ACHN (cell line): ENCODE results near the gene RBFOX2.
"Not testable (repeated sequence)": the region's sequence is repeated elsewhere in the genome, so short reads cannot be mapped to it uniquely, and the experiment has no call there.

Experiments
- DNase-seq: peaks from one replicate; pipeline ENCODE4 v3.0.0-alpha.2; 2015
- in situ Hi-C: cut with HindIII; loops from 2 replicates; pipeline ENCODE4 v1.10.0; 2017; ENCODE audit warnings: low sequenced_read_pairs, low pct_ligation_motif_present, low pct_unique_long_range_greater_than_20kb

Gene RBFOX2

GRCh38 chr22:36028646-36029405, at the start of gene RBFOX2:
Gene RBFOX2 (minus strand): TSS chr22:36028824. CDS start chr22:36028425, 399 bp downstream.
- in situ Hi-C loops = no loop called here
- DNase-seq = peak; percentile 92

- DNase-seq = no peak
- in situ Hi-C loops = no loop called here
These were observed 48.6 kb upstream of the RBFOX2 start for GRCh38 chr22:36077271-36077670.

GRCh38 chr22:36075724-36076123, 47.1 kb upstream of the RBFOX2 start:
- no peak for DNase-seq

DNA sequence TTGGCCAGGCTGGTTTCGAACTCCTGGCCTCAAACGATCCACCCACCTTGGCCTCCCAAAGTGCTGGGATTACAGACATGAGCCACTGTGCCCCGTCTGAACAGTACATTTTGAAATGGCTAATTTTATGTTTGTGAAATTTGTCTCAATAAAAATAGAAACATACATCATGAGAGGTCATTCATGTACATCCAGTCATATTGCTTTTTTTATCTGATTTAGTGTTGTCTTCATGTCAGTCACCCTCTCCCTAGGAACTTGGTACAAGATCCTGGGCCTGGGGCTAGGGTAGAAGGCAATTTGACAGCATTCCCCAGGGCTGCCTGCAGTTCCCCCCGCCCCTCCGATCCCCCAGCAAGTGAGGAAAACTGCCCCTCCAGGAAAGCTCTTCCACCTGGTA, 46.6 kb upstream of the RBFOX2 start:
- no peak for DNase-seq
- in situ Hi-C loops = no loop called here

More at GRCh38 chr22:36075724-36076123, 47.1 kb upstream of the RBFOX2 start:
- in situ Hi-C loops = no loop called here

GRCh38 chr22:36073476-36073875, 44.9 kb upstream of the RBFOX2 start:
- in situ Hi-C loops = no loop called here
- DNase-seq = no peak

GRCh38 chr22:36070645-36071044, 42.0 kb upstream of the RBFOX2 start:
- DNase-seq, in situ Hi-C loops: not testable (repeated sequence)

- in situ Hi-C loops = no loop called here
These were observed 40.7 kb upstream of the RBFOX2 start for GRCh38 chr22:36069368-36069767.

DNA sequence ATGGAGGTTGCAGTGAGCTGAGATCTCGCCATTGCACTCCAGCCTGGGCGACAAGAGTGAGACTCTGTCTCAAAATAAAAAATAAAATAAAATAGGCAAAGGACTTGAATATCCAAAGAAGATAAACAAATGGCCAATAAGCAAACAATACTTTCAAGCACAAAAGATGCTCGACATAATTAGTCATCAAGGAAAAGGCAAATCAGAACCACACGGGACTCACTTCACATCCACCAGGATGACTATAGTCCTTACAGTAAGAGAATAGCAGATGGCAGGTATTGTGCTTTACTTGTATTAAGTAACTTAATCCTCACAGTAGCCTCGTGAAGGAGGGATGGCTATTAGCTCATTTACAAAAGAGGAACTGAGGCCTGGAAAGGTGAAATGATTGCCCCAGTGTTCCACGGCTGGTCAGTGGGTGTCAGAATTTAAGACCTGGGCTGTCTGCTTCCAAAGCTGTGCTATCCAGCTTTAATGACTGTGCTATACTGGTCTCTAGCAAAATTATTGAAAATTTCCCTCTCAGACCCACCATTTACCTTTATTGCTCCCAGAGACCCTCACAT, 40.2 kb upstream of the RBFOX2 start:
- no peak for DNase-seq
- in situ Hi-C loops = no loop called here

More at GRCh38 chr22:36069368-36069767, 40.7 kb upstream of the RBFOX2 start:
- no peak for DNase-seq

- DNase-seq = no peak
- in situ Hi-C loops = no loop called here
These were observed 38.6 kb upstream of the RBFOX2 start for GRCh38 chr22:36067235-36067558.

DNA sequence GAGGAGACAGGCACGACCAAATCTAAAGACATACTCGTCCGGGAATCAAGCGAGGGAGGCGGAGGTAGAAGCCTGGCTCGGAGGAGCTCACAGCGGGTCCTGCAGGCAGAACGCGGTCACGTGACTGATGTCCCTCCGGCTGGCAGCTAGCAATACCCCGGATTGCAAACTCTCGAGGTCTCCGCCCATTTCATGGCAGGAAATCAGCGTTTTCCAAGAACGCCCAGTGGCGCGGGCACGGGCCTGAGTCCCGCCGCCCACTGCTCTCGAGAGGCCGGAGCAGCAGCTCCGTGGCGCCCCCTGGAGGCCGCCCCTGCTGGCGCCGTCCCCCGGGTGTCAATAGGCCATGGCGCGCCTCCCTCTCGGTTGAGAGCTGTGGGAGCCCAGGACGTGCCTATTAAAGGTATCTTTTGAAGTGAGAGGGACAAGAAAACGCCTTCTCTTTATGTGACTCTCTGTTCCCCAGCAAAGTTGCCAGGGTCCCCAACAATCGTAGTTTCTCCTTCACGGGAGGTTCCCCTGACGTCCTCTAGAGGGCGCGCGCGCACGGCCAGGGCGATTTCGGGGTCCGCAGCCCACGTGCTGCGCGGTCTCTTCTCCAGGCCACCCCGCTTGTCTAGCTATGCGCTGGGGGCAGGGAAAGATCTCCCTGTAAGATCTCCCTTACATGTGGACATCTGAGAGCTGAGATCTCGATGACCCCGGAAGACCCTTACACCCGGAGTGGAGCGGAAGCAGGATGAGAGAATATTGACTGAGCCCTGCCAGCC, 37.3 kb upstream of the RBFOX2 start:
- DNase-seq = peak; percentile 95
- in situ Hi-C loops = no loop called here

DNA sequence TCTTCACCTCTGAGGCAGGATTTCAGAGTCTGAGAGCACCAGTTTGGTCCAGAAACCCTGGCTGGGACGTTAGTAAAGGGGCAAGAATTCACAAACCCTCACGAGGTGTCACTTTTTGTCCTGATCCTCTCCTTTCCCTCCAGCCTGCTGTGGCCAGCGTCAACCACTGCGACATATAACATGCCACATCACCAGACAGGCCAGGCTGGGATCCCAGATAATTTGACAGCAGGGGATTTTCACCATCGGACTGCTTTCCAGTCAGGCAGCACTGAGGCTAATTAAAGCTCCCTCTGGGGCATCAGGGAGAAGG, 36.8 kb upstream of the RBFOX2 start:
- in situ Hi-C loops = no loop called here

GRCh38 chr22:36064358-36064757, 35.7 kb upstream of the RBFOX2 start:
- in situ Hi-C loops = no loop called here
- DNase-seq = no peak

More for the DNA sequence above, 36.8 kb upstream of the RBFOX2 start:
- DNase-seq = no peak

GRCh38 chr22:36056980-36057379, 28.4 kb upstream of the RBFOX2 start:
- DNase-seq = no peak
- in situ Hi-C loops = no loop called here

GRCh38 chr22:36055376-36056295, 27.0 kb upstream of the RBFOX2 start:
- in situ Hi-C loops = no loop called here
- no peak for DNase-seq

DNA sequence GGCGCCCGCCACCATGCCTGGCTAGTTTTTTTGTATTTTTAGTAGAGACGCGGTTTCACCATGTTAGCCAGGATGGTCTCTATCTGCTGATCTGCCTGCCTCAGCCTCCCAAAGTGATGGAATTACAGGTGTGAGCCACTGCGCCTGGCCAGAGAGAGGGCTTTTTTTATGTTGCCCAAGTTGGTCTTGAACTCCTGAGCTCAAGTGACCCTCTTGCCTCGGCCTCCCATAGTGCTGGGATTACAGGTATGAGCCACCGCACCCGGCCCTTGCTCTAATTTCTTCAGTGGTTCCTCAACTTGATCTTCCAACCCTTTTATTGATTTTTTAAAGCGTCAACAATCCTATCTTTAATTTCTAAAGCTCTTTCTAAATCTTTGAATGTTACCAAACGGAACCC, 25.8 kb upstream of the RBFOX2 start:
- DNase-seq, in situ Hi-C loops: not testable (repeated sequence)

- in situ Hi-C loops = no loop called here
- no peak for DNase-seq
These were observed 24.9 kb upstream of the RBFOX2 start for GRCh38 chr22:36053242-36054147.

DNA sequence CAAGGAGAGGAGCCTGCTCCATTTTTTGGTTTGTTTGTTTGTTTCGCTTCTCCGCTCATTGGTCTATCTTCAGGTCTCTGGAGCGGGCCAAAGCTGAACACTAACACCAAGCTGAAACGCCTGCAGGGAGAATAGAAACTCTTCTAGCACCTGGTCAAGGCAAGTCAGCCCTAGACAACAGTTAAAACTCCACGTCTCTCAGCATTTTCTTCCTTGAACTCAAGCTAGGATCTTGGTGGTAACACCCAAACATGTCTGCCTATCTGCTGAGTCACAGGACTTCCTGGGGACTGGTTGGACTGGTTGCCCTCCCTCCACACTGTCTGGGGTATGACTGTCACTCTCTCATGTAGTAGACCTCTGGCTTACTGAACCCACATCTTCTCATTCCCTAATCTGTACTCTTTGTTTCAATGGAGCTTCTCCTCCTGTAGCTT, 23.9 kb upstream of the RBFOX2 start:
- DNase-seq = peak; percentile 2
- in situ Hi-C loops = no loop called here

DNA sequence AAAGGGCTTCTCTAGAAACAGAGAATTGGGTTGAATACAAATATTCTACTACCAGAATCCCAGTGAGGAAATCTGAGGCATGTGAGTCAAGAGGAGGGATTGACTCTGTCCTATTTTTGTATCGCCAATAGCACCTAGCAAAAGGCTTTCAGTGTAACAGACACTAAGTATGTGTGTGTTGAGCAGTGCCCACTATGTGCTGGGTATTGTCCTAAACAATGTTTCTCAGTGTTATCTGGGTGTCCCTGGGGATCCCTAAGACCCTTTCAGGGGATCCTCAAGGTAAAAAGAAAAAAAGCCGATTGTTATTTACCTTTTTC, 21.0 kb upstream of the RBFOX2 start:
- in situ Hi-C loops = no loop called here
- DNase-seq = no peak
